ENCODE measurements around the gene PREX1. TPM values are rescaled to one million over a fixed set of nuclear protein-coding genes. Genes with fewer than 3 reads are reported as not detected.

The PREX1 gene
- total and polyA plus RNA-seq, 2 donors from 2014 or later = 8.5 to 38.2 TPM

GRCh38 chr20:48782901-48783308 is 44.9 kb downstream of the PREX1 start:
- no peaks in the 10 kb centered on the region for H3K36me3 ChIP-seq (ENCODE audit: control insufficient read depth in 2 of 3, insufficient read depth in 3 of 3, low read length in 3 of 3)
- H3K4me3 ChIP-seq (ENCODE audit: low read length in 3 of 3) = no peak overlapping the region
- H3K27me3 ChIP-seq (ENCODE audit: control insufficient read depth, insufficient read depth, low read length) = no peaks in the 10 kb centered on the region
- H3K9me3 ChIP-seq (ENCODE audit: control insufficient read depth in 2 of 3, insufficient read depth in 1 of 3, low read length in 3 of 3) = no peaks in the 10 kb centered on the region
- DNase-seq (no peak), FAIRE-seq (no peak)
- intact Hi-C loops (cut with DNase I) = no loop called here
- no peak for TF ChIP-seq CTCF (IDR thresholded peaks at IDR 0.05; ENCODE audit: borderline replicate concordance, extremely low read depth, insufficient read depth)
- no peak overlapping the region for H3K27ac ChIP-seq (ENCODE audit: low read depth in 2 of 2, low read length in 2 of 2)
- no peak overlapping the region for H3K9ac ChIP-seq (ENCODE audit: low read length in 3 of 3)
- H3K4me1 ChIP-seq (ENCODE audit: control insufficient read depth in 2 of 3, insufficient read depth in 2 of 3, low read depth in 1 of 3, low read length in 3 of 3) = peaks cover 0 to 2% (median 0%) of the 10 kb centered on the region in 3 donors

DNA sequence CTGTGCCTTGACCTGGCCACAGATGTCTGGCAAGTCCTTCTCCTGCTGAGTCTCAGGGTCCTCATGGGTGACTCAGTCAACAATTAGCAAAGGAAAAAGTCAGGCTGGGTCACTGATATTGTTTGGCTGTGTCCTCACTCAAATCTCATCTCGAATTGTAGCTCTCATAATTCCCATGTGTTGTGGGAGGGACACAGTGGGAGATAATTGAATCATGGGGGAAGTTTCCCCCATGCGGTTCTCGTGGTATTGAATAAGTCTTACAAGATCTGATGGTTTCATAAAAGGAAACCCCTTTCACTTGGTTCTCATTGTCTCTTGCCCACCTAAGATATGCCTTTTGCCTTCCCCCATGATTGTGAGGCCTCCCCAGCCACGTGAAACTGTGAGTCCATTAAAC is 45.7 kb downstream of the PREX1 start:
- DNase-seq (no peak), FAIRE-seq (no peak)
- Histone ChIP-seq H3K4me3 (ENCODE audit: low read length in 3 of 3) (no peak overlapping the region), H3K27ac (ENCODE audit: low read depth in 2 of 2, low read length in 2 of 2) (no peak overlapping the region), H3K27me3 (ENCODE audit: control insufficient read depth, insufficient read depth, low read length) (no peaks in the 10 kb centered on the region), H3K36me3 (ENCODE audit: control insufficient read depth in 2 of 3, insufficient read depth in 3 of 3, low read length in 3 of 3) (no peaks in the 10 kb centered on the region), H3K9me3 (ENCODE audit: control insufficient read depth in 2 of 3, insufficient read depth in 1 of 3, low read length in 3 of 3) (no peaks in the 10 kb centered on the region), H3K4me1 (ENCODE audit: control insufficient read depth in 2 of 3, insufficient read depth in 2 of 3, low read depth in 1 of 3, low read length in 3 of 3) (peaks cover 0 to 2% (median 0%) of the 10 kb centered on the region in 3 donors), H3K9ac (ENCODE audit: low read length in 3 of 3) (no peak overlapping the region)
- no peak for TF ChIP-seq CTCF (IDR thresholded peaks at IDR 0.05; ENCODE audit: borderline replicate concordance, extremely low read depth, insufficient read depth)
- intact Hi-C loops (cut with DNase I) = no loop called here

DNA sequence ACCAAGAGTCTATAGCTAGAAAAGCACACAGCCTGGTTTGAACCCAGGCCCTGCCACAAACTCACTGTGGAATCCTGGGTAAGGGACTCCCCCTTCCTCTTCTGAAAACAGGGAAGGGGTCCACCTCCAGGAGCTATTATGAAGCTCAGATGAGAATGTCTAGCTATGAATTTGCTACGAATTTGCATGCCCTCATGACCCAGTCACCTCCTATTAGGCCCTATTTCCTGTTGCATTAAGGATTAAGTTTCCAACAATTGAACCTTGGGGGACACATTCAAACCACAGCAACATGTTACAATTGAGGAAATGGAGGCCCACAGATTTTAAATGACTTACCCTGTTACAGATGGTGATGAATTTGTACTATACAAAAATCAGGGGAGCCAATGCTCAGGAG is 46.2 kb downstream of the PREX1 start:
- Histone ChIP-seq H3K9ac (ENCODE audit: low read length in 3 of 3) (no peak overlapping the region), H3K9me3 (ENCODE audit: control insufficient read depth in 2 of 3, insufficient read depth in 1 of 3, low read length in 3 of 3) (no peaks in the 10 kb centered on the region), H3K4me1 (ENCODE audit: control insufficient read depth in 2 of 3, insufficient read depth in 2 of 3, low read depth in 1 of 3, low read length in 3 of 3) (peaks cover 0 to 2% (median 0%) of the 10 kb centered on the region in 3 donors), H3K27ac (ENCODE audit: low read depth in 2 of 2, low read length in 2 of 2) (no peak overlapping the region), H3K27me3 (ENCODE audit: control insufficient read depth, insufficient read depth, low read length) (no peaks in the 10 kb centered on the region), H3K36me3 (ENCODE audit: control insufficient read depth in 2 of 3, insufficient read depth in 3 of 3, low read length in 3 of 3) (no peaks in the 10 kb centered on the region), H3K4me3 (ENCODE audit: low read length in 3 of 3) (no peak overlapping the region)
- intact Hi-C loops (cut with DNase I) = no loop called here
- no peak for FAIRE-seq
- no peak for TF ChIP-seq CTCF (IDR thresholded peaks at IDR 0.05; ENCODE audit: borderline replicate concordance, extremely low read depth, insufficient read depth)
- no peak for DNase-seq

- Histone ChIP-seq H3K36me3 (ENCODE audit: control insufficient read depth in 2 of 3, insufficient read depth in 3 of 3, low read length in 3 of 3) (no peaks in the 10 kb centered on the region), H3K9me3 (ENCODE audit: control insufficient read depth in 2 of 3, insufficient read depth in 1 of 3, low read length in 3 of 3) (no peaks in the 10 kb centered on the region), H3K27ac (ENCODE audit: low read depth in 2 of 2, low read length in 2 of 2) (no peak overlapping the region), H3K27me3 (ENCODE audit: control insufficient read depth, insufficient read depth, low read length) (no peaks in the 10 kb centered on the region), H3K9ac (ENCODE audit: low read length in 3 of 3) (no peak overlapping the region), H3K4me1 (ENCODE audit: control insufficient read depth in 2 of 3, insufficient read depth in 2 of 3, low read depth in 1 of 3, low read length in 3 of 3) (peaks cover 0 to 5% (median 0%) of the 10 kb centered on the region in 3 donors), H3K4me3 (ENCODE audit: low read length in 3 of 3) (no peak overlapping the region)
- DNase-seq (no peak), FAIRE-seq (no peak)
- TF ChIP-seq CTCF (IDR thresholded peaks at IDR 0.05; ENCODE audit: borderline replicate concordance, extremely low read depth, insufficient read depth) = no peak
- intact Hi-C loops (cut with DNase I) = no loop called here
These were observed 48.4 kb downstream of the PREX1 start for GRCh38 chr20:48779435-48779834.

Measured in kidney (tissue), 14 donors.